Transverse colon (tissue), 4 donors: ENCODE measurements around the gene RNFT2. TPM values are rescaled to one million over a fixed set of nuclear protein-coding genes. Genes with fewer than 3 reads are reported as not detected.

ENCODE experiments used
- DNase-seq: peaks from one replicate; pipeline ENCODE4 v3.0.0-alpha.2; 2019
- H3K27ac ChIP-seq, 4 donors: fragments of 200-600 bp; sonication (generic); 2 replicates each; pipeline ENCODE4 v1.5.1; 2016 to 2018; ENCODE audit warnings: inconsistent platforms in 4 of 4
- H3K27me3 ChIP-seq: fragments of 200-600 bp; sonication (generic); 2 replicates; pipeline ENCODE4 v1.5.1; 2017; ENCODE audit warnings: inconsistent platforms
- H3K36me3 ChIP-seq, 4 donors: fragments of 200-600 bp; sonication (generic); 2 replicates each; pipeline ENCODE4 v1.5.1; 2017 to 2019; ENCODE audit warnings: inconsistent platforms in 4 of 4
- H3K4me1 ChIP-seq, 4 donors: fragments of 200-600 bp; sonication (generic); 2 replicates each; pipeline ENCODE4 v1.5.1; 2017 to 2020; ENCODE audit warnings: inconsistent platforms in 4 of 4
- H3K4me3 ChIP-seq, 4 donors: fragments of 200-600 bp; sonication (generic); 1 replicate in 1 of 4; 2 replicates in 3 of 4; pipeline versions ENCODE4 v1.5.1 to v1.6.1; 2017 to 2019; ENCODE audit warnings: inconsistent platforms in 4 of 4
- H3K9me3 ChIP-seq, 2 donors: fragments of 200-600 bp; sonication (generic); 2 replicates each; pipeline ENCODE4 v1.5.1; 2017 to 2019; ENCODE audit warnings: inconsistent platforms in 2 of 2
- EP300 ChIP-seq: sonication (generic); formaldehyde crosslinking; IDR thresholded peaks from one replicate; pipeline ENCODE4 v1.6.1; 2017; ENCODE audit warnings: antibody characterized with exemption, low read depth
- POLR2A ChIP-seq: fragments of 450-650 bp; IDR thresholded peaks from one replicate; pipeline ENCODE4 v1.6.1; 2016; ENCODE audit warnings: antibody characterized with exemption, mild to moderate bottlenecking, moderate library complexity
- POLR2AphosphoS5 ChIP-seq, 3 donors: sonication (generic); formaldehyde crosslinking; IDR thresholded peaks; one replicate each; pipeline ENCODE4 v1.6.1; 2016; ENCODE audit warnings: antibody characterized with exemption in 3 of 3
- WGBS, 2 donors: methylation state at CpG; one replicate each; pipeline ENCODE4 v1.1.5; 2018; ENCODE audit warnings: low coverage in 1 of 2; 5-methylcytosine and 5-hydroxymethylcytosine counted together
- in situ Hi-C, 4 donors: fragments of 200-750 bp; cut with MboI; loops; one replicate each; pipeline versions ENCODE4 v1.15.0 to v1.15.1; 2017; ENCODE audit warnings: low sequenced_read_pairs in 3 of 4, low pct_ligation_motif_present in 1 of 4, low pct_unique_long_range_greater_than_20kb in 1 of 4
- intact Hi-C: fragments of 100-400 bp; cut with DNase I; formaldehyde crosslinking; loops from one replicate; pipeline ENCODE4 v1.15.1; 2023; ENCODE audit warnings: low total_unique reads
- total RNA-seq, 4 donors: library from RNA; depleted of rRNA; stranded (reverse); fragments of >200 nt; gene quantifications; one replicate each; pipeline ENCODE4 v1.1.0, GENCODE V29; 2016
- TF ChIP-seq, protein P1 (sequence below), 5 experiments: fragments of 200-600 bp in 3 of 5; fragments of 450-650 bp in 2 of 5; sonication (generic) in 3 of 5; IDR thresholded peaks; 1 replicate in 2 of 5; 2 replicates in 3 of 5; pipeline ENCODE4 v1.5.1; 2016 to 2017; ENCODE audit warnings: antibody characterized with exemption in 5 of 5, inconsistent platforms in 3 of 5, mild to moderate bottlenecking in 2 of 5, moderate library complexity in 1 of 5

Gene RNFT2
- total RNA-seq, 4 donors from 2014 or later = 0.20 to 1.1 (median 0.68) TPM; not detected in 1

DNA sequence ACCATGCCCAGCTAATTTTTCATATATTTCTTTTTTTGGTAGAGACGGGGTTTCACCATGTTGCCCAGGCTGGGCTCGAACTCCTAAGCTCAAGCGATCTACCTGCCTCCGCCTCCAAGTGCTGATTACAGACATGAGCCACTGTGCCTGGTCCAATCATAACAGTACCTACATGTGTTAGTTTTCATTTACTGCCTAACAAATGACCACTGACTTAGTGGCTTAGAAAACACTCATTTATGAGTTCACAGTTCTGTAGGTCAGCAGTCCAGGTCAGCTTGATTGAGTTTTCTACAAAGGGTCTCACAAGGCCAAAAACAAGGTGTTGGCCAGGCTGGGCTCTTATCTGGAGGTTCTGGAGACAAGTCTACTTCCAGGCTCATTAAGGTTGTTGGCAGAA, 60.6 kb downstream of the RNFT2 start:
- Histone ChIP-seq H3K36me3 (no peaks in the 10 kb centered on the region), H3K4me1 (peaks cover 0 to 5% (median 0%) of the 10 kb centered on the region in 4 donors), H3K4me3 (no peak overlapping the region), H3K27ac (no peak overlapping the region), H3K9me3 (no peaks in the 10 kb centered on the region), H3K27me3 (no peaks in the 10 kb centered on the region)
- WGBS, 2 donors = 92% methylated on average over 4 of the region's 4 CpGs; no CpG with 5 or more reads in 1 of the 2 donors
- intact Hi-C loops = no loop called here
- no peak for DNase-seq
- TF ChIP-seq POLR2AphosphoS5 (IDR thresholded peaks at IDR 0.05) (no peak), EP300 (no peak), POLR2A (no peak)
- TF ChIP-seq, protein P1, sequence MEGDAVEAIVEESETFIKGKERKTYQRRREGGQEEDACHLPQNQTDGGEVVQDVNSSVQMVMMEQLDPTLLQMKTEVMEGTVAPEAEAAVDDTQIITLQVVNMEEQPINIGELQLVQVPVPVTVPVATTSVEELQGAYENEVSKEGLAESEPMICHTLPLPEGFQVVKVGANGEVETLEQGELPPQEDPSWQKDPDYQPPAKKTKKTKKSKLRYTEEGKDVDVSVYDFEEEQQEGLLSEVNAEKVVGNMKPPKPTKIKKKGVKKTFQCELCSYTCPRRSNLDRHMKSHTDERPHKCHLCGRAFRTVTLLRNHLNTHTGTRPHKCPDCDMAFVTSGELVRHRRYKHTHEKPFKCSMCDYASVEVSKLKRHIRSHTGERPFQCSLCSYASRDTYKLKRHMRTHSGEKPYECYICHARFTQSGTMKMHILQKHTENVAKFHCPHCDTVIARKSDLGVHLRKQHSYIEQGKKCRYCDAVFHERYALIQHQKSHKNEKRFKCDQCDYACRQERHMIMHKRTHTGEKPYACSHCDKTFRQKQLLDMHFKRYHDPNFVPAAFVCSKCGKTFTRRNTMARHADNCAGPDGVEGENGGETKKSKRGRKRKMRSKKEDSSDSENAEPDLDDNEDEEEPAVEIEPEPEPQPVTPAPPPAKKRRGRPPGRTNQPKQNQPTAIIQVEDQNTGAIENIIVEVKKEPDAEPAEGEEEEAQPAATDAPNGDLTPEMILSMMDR (IDR thresholded peaks at IDR 0.05) = no peak
- in situ Hi-C loops = no loop called here

DNA sequence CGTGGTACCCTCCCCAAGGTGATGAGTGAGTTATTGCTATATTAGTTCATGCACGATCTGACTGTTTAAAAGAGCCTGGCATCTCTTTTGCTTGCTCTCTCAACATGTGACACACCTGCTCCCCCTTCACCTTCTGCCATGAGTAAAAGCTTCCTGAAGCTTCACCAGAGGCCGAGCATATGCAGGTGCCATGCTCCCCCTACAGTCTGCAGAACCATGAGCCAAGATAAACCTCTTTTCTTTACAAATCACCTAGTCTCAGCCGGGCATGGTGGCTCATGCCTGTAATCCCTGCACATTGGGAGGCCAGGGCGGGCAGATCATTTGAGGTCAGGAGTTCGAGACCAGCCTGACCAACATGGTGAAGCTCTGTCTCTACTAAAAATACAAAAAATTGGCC, 61.8 kb downstream of the RNFT2 start:
- H3K9me3 ChIP-seq = no peaks in the 10 kb centered on the region
- 82 to 100% methylated on average over 3 to 6 of the region's 6 CpGs for WGBS, 2 donors
- H3K36me3 ChIP-seq = no peaks in the 10 kb centered on the region
- H3K27ac ChIP-seq = no peak overlapping the region
- TF ChIP-seq POLR2A (no peak), EP300 (no peak), POLR2AphosphoS5 (IDR thresholded peaks at IDR 0.05) (no peak)
- TF ChIP-seq, protein P1 (IDR thresholded peaks at IDR 0.05) = no peak
- DNase-seq = no peak
- no peak overlapping the region for H3K4me3 ChIP-seq
- intact Hi-C loops = no loop called here
- peaks cover 0 to 2% (median 0%) of the 10 kb centered on the region in 4 donors for H3K4me1 ChIP-seq
- H3K27me3 ChIP-seq = no peaks in the 10 kb centered on the region
- in situ Hi-C loops = no loop called here

DNA sequence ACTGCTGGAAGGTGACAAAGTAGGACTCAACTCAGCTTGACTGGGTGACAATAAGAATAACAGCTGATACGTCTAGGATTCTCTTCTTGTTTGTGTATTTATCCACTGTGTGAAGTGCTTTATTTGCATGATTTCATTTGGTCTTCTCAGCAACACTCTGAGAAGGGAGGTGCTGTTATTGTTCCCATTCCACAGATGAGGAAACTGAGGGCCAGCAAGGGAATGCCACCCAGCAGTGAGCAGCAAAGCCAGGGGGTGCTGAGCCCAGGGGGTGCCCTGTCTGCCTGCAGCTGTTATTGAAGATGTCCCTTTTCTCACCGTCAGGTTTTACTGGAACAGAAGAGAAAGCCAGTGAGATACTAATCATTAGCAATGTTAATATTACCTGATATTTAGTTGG, 62.8 kb downstream of the RNFT2 start:
- DNase-seq = no peak
- TF ChIP-seq, protein P1 (IDR thresholded peaks at IDR 0.05) = no peak
- no peak for TF ChIP-seq EP300
- TF ChIP-seq POLR2AphosphoS5 (IDR thresholded peaks at IDR 0.05) = no peak
- TF ChIP-seq POLR2A = no peak
- H3K4me1 ChIP-seq = no peaks in the 10 kb centered on the region
- in situ Hi-C loops = no loop called here
- H3K9me3 ChIP-seq = no peaks in the 10 kb centered on the region
- 55 to 82% methylated on average over 2 of the region's 2 CpGs for WGBS, 2 donors
- intact Hi-C loops = no loop called here
- H3K36me3 ChIP-seq = no peaks in the 10 kb centered on the region
- H3K27ac ChIP-seq = no peak overlapping the region
- no peak overlapping the region for H3K4me3 ChIP-seq
- no peaks in the 10 kb centered on the region for H3K27me3 ChIP-seq

DNA sequence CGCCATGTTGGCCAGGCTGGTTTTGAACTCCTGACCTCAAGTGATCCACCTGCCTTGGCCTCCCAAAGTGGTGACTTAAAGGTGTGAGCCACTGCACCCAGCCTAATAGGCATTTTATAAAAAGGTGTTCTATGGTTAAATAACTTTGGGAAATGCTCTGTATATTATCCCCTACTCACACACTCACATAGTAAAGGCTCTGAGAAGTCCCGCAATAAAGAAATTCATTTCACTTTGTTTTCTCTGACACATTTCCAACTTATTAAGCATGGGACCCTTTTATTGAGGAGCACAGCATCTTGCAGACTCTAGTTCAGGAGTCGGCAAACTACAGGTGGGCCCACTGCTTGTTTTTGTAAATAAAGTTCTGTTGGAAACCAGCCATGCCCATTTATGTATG, 63.9 kb downstream of the RNFT2 start:
- WGBS, 2 donors = 87 to 100% methylated on average over 2 to 3 of the region's 3 CpGs
- Histone ChIP-seq H3K27ac (no peak overlapping the region), H3K36me3 (no peaks in the 10 kb centered on the region), H3K4me1 (no peaks in the 10 kb centered on the region), H3K27me3 (no peaks in the 10 kb centered on the region), H3K4me3 (no peak overlapping the region), H3K9me3 (no peaks in the 10 kb centered on the region)
- no peak for DNase-seq
- in situ Hi-C loops (no loop called here), intact Hi-C loops (no loop called here)
- TF ChIP-seq POLR2A (no peak), POLR2AphosphoS5 (IDR thresholded peaks at IDR 0.05) (no peak), EP300 (no peak)
- TF ChIP-seq, protein P1 (IDR thresholded peaks at IDR 0.05) = no peak
